ENCODE measurements around the gene IL15RA. TPM values are rescaled to one million over a fixed set of nuclear protein-coding genes. Genes with fewer than 3 reads are reported as not detected.

The IL15RA gene
- polyA plus RNA-seq (2013, experiment 1 of 2) = 16.5 TPM
- 17.2 TPM for polyA plus RNA-seq (2013, experiment 2 of 2)

GRCh38 chr10:5977471-5978229 lies at the start of gene IL15RA:
TSS of gene IL15RA (minus strand) at chr10:5977543. CDS start at chr10:5977492, 51 bp downstream.
- Histone ChIP-seq H3K9ac (ENCODE audit: low read length) (peak within 1 kb of the TSS; percentile 81), H3K4me3 (ENCODE audit: insufficient read depth in 1 of 2, low read depth in 1 of 2, low read length in 2 of 2) (peak within 1 kb of the TSS; percentile 80 to 90), H2BK12ac (ENCODE audit: low read length in 2 of 2) (peak within 1 kb of the TSS in 1 of 2 experiments; percentile 71), H4K8ac (ENCODE audit: low read length) (peak within 1 kb of the TSS; percentile 24), H3K4me1 (ENCODE audit: control insufficient read depth, insufficient read depth, low read depth, low read length) (peaks cover 14% of the 10 kb centered on the region), H3K79me1 (replicated peaks; ENCODE audit: low read length, poor library complexity, severe bottlenecking) (no peaks in the 10 kb centered on the region), H3K23ac (ENCODE audit: low read length in 2 of 2) (peak within 1 kb of the TSS in 1 of 2 experiments; percentile 40), H3K18ac (ENCODE audit: low read depth in 1 of 2, low read length in 2 of 2) (peak within 1 kb of the TSS; percentile 1 to 73), H2BK15ac (ENCODE audit: low read depth, poor library complexity, severe bottlenecking) (peak within 1 kb of the TSS; percentile 63), H2AFZ (ENCODE audit: low read depth, low read length) (peak within 1 kb of the TSS; percentile 97), H3K4me2 (ENCODE audit: low read length, poor library complexity, severe bottlenecking) (peak within 1 kb of the TSS; percentile 99), H3K4ac (ENCODE audit: low read depth in 1 of 2, low read length in 2 of 2) (peak within 1 kb of the TSS in 1 of 2 experiments; percentile 56), H3K27me3 (ENCODE audit: control insufficient read depth in 1 of 2, insufficient read depth in 1 of 2, low read length in 2 of 2) (peaks cover 0 to 10% of the 10 kb centered on the region in 2 experiments), H3K27ac (ENCODE audit: low read length, poor library complexity, severe bottlenecking) (no peak within 1 kb of the TSS), H3K14ac (ENCODE audit: low read length in 2 of 2) (peak within 1 kb of the TSS in 1 of 2 experiments; percentile 75), H3K9me3 (ENCODE audit: control insufficient read depth, low read length) (no peaks in the 10 kb centered on the region), H2AK5ac (ENCODE audit: low read length, severe bottlenecking) (no peak within 1 kb of the TSS), H3K36me3 (ENCODE audit: control insufficient read depth in 1 of 2, insufficient read depth in 2 of 2, low read depth in 1 of 2, low read length in 2 of 2) (no peaks in the 10 kb centered on the region), H2BK120ac (ENCODE audit: low read depth, low read length) (no peak within 1 kb of the TSS), H2BK5ac (ENCODE audit: low read depth, low read length, poor library complexity, severe bottlenecking) (no peak within 1 kb of the TSS), H4K91ac (ENCODE audit: low read length) (no peak within 1 kb of the TSS)
- WGBS = under 1% methylated on average over 69 of the region's 80 CpGs
- DNase-seq = peak; percentile 88

DNA sequence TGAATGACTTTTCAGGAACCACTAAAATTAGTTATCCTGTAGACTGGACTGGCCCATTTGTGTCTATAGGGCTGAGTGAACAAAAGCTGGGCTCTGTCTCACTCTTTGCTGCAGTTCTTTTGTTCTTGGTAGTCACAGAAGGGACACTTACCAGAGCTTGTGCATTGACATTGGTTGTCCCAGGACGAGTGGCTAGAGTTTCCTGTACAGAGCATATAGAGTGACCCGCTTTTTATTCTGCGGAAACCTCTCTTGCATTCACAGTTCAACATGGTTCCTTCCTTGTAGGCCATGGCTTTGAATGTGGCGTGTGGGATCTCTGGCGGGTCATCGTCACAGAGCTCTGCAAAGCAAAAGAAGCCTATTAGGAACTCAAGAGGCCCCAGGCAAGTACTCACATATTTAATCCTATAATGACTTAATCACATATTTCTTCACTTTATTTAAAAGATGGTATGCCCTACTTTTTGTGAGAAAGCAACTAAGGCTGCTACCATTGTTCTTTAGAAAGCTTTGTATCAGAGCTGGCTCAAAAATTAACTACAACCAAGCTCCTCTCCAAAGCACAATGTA lies 48.4 kb upstream of the IL15RA start:
- no peaks in the 10 kb centered on the region for H3K4me1 ChIP-seq (ENCODE audit: control insufficient read depth, insufficient read depth, low read depth, low read length)
- no peak for DNase-seq
- H3K4ac ChIP-seq (ENCODE audit: low read depth in 1 of 2, low read length in 2 of 2) = no peak overlapping the region
- no peak overlapping the region for H2BK120ac ChIP-seq (ENCODE audit: low read depth, low read length)
- H3K9me3 ChIP-seq (ENCODE audit: control insufficient read depth, low read length) = peaks cover 9% of the 10 kb centered on the region
- no peak overlapping the region for H3K18ac ChIP-seq (ENCODE audit: low read depth in 1 of 2, low read length in 2 of 2)
- no peak overlapping the region for H2BK15ac ChIP-seq (ENCODE audit: low read depth, poor library complexity, severe bottlenecking)
- no peak overlapping the region for H2AFZ ChIP-seq (ENCODE audit: low read depth, low read length)
- H3K9ac ChIP-seq (ENCODE audit: low read length) = no peak overlapping the region
- H4K91ac ChIP-seq (ENCODE audit: low read length) = no peak overlapping the region
- H2AK5ac ChIP-seq (ENCODE audit: low read length, severe bottlenecking) = no peak overlapping the region
- no peak overlapping the region for H3K4me3 ChIP-seq (ENCODE audit: insufficient read depth in 1 of 2, low read depth in 1 of 2, low read length in 2 of 2)
- H4K8ac ChIP-seq (ENCODE audit: low read length) = no peak overlapping the region
- no peak overlapping the region for H3K14ac ChIP-seq (ENCODE audit: low read length in 2 of 2)
- no peak overlapping the region for H3K23ac ChIP-seq (ENCODE audit: low read length in 2 of 2)
- H2BK12ac ChIP-seq (ENCODE audit: low read length in 2 of 2) = no peak overlapping the region
- H3K27ac ChIP-seq (ENCODE audit: low read length, poor library complexity, severe bottlenecking) = no peak overlapping the region
- H3K36me3 ChIP-seq (ENCODE audit: control insufficient read depth in 1 of 2, insufficient read depth in 2 of 2, low read depth in 1 of 2, low read length in 2 of 2) = no peaks in the 10 kb centered on the region
- no peaks in the 10 kb centered on the region for H3K79me1 ChIP-seq (replicated peaks; ENCODE audit: low read length, poor library complexity, severe bottlenecking)
- 88% methylated on average over 6 of the region's 6 CpGs for WGBS
- peaks cover 5 to 7% of the 10 kb centered on the region in 2 experiments for H3K27me3 ChIP-seq (ENCODE audit: control insufficient read depth in 1 of 2, insufficient read depth in 1 of 2, low read length in 2 of 2)
- no peak overlapping the region for H3K4me2 ChIP-seq (ENCODE audit: low read length, poor library complexity, severe bottlenecking)
- no peak overlapping the region for H2BK5ac ChIP-seq (ENCODE audit: low read depth, low read length, poor library complexity, severe bottlenecking)

GRCh38 chr10:6024334-6024682 lies 47.0 kb upstream of the IL15RA start:
- no peak overlapping the region for H3K18ac ChIP-seq (ENCODE audit: low read depth in 1 of 2, low read length in 2 of 2)
- no peak overlapping the region for H3K4me3 ChIP-seq (ENCODE audit: insufficient read depth in 1 of 2, low read depth in 1 of 2, low read length in 2 of 2)
- H3K79me1 ChIP-seq (replicated peaks; ENCODE audit: low read length, poor library complexity, severe bottlenecking) = no peaks in the 10 kb centered on the region
- no peaks in the 10 kb centered on the region for H3K9me3 ChIP-seq (ENCODE audit: control insufficient read depth, low read length)
- no peak overlapping the region for H2BK5ac ChIP-seq (ENCODE audit: low read depth, low read length, poor library complexity, severe bottlenecking)
- no peak overlapping the region for H2AFZ ChIP-seq (ENCODE audit: low read depth, low read length)
- H2AK5ac ChIP-seq (ENCODE audit: low read length, severe bottlenecking) = no peak overlapping the region
- no peak overlapping the region for H3K27ac ChIP-seq (ENCODE audit: low read length, poor library complexity, severe bottlenecking)
- WGBS = 73% methylated on average over 8 of the region's 10 CpGs
- no peak overlapping the region for H4K8ac ChIP-seq (ENCODE audit: low read length)
- no peak overlapping the region for H2BK12ac ChIP-seq (ENCODE audit: low read length in 2 of 2)
- H2BK15ac ChIP-seq (ENCODE audit: low read depth, poor library complexity, severe bottlenecking) = no peak overlapping the region
- no peak overlapping the region for H3K9ac ChIP-seq (ENCODE audit: low read length)
- no peak overlapping the region for H3K4me2 ChIP-seq (ENCODE audit: low read length, poor library complexity, severe bottlenecking)
- no peak overlapping the region for H3K14ac ChIP-seq (ENCODE audit: low read length in 2 of 2)
- H3K36me3 ChIP-seq (ENCODE audit: control insufficient read depth in 1 of 2, insufficient read depth in 2 of 2, low read depth in 1 of 2, low read length in 2 of 2) = no peaks in the 10 kb centered on the region
- no peak overlapping the region for H3K23ac ChIP-seq (ENCODE audit: low read length in 2 of 2)
- H4K91ac ChIP-seq (ENCODE audit: low read length) = no peak overlapping the region
- no peak for DNase-seq
- H3K27me3 ChIP-seq (ENCODE audit: control insufficient read depth in 1 of 2, insufficient read depth in 1 of 2, low read length in 2 of 2) = peaks cover 5 to 7% of the 10 kb centered on the region in 2 experiments
- H3K4me1 ChIP-seq (ENCODE audit: control insufficient read depth, insufficient read depth, low read depth, low read length) = no peaks in the 10 kb centered on the region
- no peak overlapping the region for H3K4ac ChIP-seq (ENCODE audit: low read depth in 1 of 2, low read length in 2 of 2)
- no peak overlapping the region for H2BK120ac ChIP-seq (ENCODE audit: low read depth, low read length)

DNA sequence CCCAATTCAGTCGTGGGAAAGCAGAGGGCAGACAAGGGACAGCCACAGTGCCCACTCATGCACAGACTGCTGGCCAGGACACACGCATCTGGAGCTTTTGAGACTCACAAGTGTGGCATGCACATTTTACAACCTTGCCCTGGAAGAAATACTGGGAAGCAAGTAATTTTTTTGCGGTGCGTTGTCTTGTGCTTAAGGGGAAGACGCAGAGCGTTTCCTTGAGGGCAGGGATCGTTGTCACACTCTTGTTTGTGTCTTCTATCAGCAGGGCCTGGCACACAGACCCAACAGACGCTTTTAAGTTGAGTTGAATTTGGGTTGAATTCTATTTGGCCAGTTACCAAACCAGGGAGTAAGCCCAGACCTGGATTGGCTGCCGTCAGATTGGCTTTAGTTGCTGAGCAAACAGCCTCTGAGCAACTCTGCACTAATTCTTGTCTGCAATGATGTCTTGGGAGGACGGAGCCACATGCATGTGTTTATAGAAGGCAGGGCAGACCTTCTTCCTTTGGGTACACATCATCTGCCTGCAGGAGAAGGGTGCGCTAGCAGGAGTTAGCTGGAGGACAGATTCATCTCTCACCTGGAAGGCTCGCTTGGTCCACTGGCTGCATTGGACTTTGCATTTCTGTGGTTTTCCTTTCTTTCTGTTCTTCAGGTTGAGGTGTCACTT lies 46.5 kb upstream of the IL15RA start:
- H3K4me3 ChIP-seq (ENCODE audit: insufficient read depth in 1 of 2, low read depth in 1 of 2, low read length in 2 of 2) = no peak overlapping the region
- H4K91ac ChIP-seq (ENCODE audit: low read length) = no peak overlapping the region
- H3K9ac ChIP-seq (ENCODE audit: low read length) = no peak overlapping the region
- H3K14ac ChIP-seq (ENCODE audit: low read length in 2 of 2) = no peak overlapping the region
- H3K18ac ChIP-seq (ENCODE audit: low read depth in 1 of 2, low read length in 2 of 2) = no peak overlapping the region
- H3K4ac ChIP-seq (ENCODE audit: low read depth in 1 of 2, low read length in 2 of 2) = no peak overlapping the region
- no peaks in the 10 kb centered on the region for H3K36me3 ChIP-seq (ENCODE audit: control insufficient read depth in 1 of 2, insufficient read depth in 2 of 2, low read depth in 1 of 2, low read length in 2 of 2)
- no peak overlapping the region for H2BK12ac ChIP-seq (ENCODE audit: low read length in 2 of 2)
- no peak overlapping the region for H3K4me2 ChIP-seq (ENCODE audit: low read length, poor library complexity, severe bottlenecking)
- H3K23ac ChIP-seq (ENCODE audit: low read length in 2 of 2) = no peak overlapping the region
- no peak overlapping the region for H3K27ac ChIP-seq (ENCODE audit: low read length, poor library complexity, severe bottlenecking)
- no peak for DNase-seq
- H3K27me3 ChIP-seq (ENCODE audit: control insufficient read depth in 1 of 2, insufficient read depth in 1 of 2, low read length in 2 of 2) = peaks cover 7 to 10% of the 10 kb centered on the region in 2 experiments
- H2BK120ac ChIP-seq (ENCODE audit: low read depth, low read length) = no peak overlapping the region
- no peaks in the 10 kb centered on the region for H3K9me3 ChIP-seq (ENCODE audit: control insufficient read depth, low read length)
- H3K79me1 ChIP-seq (replicated peaks; ENCODE audit: low read length, poor library complexity, severe bottlenecking) = no peaks in the 10 kb centered on the region
- H2BK5ac ChIP-seq (ENCODE audit: low read depth, low read length, poor library complexity, severe bottlenecking) = no peak overlapping the region
- no peak overlapping the region for H4K8ac ChIP-seq (ENCODE audit: low read length)
- H2AFZ ChIP-seq (ENCODE audit: low read depth, low read length) = no peak overlapping the region
- H2BK15ac ChIP-seq (ENCODE audit: low read depth, poor library complexity, severe bottlenecking) = no peak overlapping the region
- no peak overlapping the region for H2AK5ac ChIP-seq (ENCODE audit: low read length, severe bottlenecking)
- WGBS = 79% methylated on average over 12 of the region's 12 CpGs
- no peaks in the 10 kb centered on the region for H3K4me1 ChIP-seq (ENCODE audit: control insufficient read depth, insufficient read depth, low read depth, low read length)

All from mesenchymal stem cell (in vitro differentiated cells and primary cell).